ENCODE results near the gene FMN1.

- TF ChIP-seq TCF12 (IDR thresholded peaks at IDR 0.05; ENCODE audit: low read depth), result no peak
- TF ChIP-seq RAD21 (IDR thresholded peaks at IDR 0.05; ENCODE audit: low read depth), result no peak
- TF ChIP-seq REST (IDR thresholded peaks at IDR 0.05; ENCODE audit: low read depth), result no peak
- no peak for TF ChIP-seq EP300 (IDR thresholded peaks at IDR 0.05; ENCODE audit: borderline replicate concordance)
- TF ChIP-seq TAF1 (IDR thresholded peaks at IDR 0.05; ENCODE audit: low read depth), result no peak
Observed at GRCh38 chr15:32767236-32767635, 427.3 kb downstream of the FMN1 start.

Measured in Ishikawa (cell line).